HEK293 (cell line): Measurements from ENCODE around the gene SLC26A11.
A peak's percentile ranks its signal among the peaks of the same experiment; 100 is the strongest.

Experiments
- CTCF ChIA-PET: fragments of 350-600 bp; formaldehyde crosslinking; extraction: SDS; loops from one replicate; lab custom pipeline; 2021; ENCODE audit warnings: antibody characterized with exemption; lab: Yijun Ruan, JAX
- POLR2A ChIA-PET: fragments of 300-600 bp; formaldehyde crosslinking; extraction: SDS; loops from one replicate; lab custom pipeline; 2020; ENCODE audit warnings: antibody characterized with exemption, inconsistent platforms; lab: Yijun Ruan, JAX
- H3K27ac ChIP-seq: fragments of 200-500 bp; sonication (Bioruptor generic); 2 replicates; pipeline ENCODE4 v1.5.1; 2014; ENCODE audit warnings: low read depth, low read length, control low read depth, inconsistent platforms; ENCODE audit errors: extremely low read depth
- H3K36me3 ChIP-seq, 2 experiments: fragments of 200-500 bp in 1 of 2; sonication (Bioruptor generic) in 1 of 2; 1 replicate in 1 of 2; 2 replicates in 1 of 2; pipeline ENCODE4 v1.5.1; 2014 to 2017; ENCODE audit warnings: inconsistent platforms in 2 of 2, low read length in 2 of 2; ENCODE audit not compliant: control insufficient read depth in 2 of 2, insufficient read depth in 1 of 2
- H3K4me1 ChIP-seq: fragments of 200-500 bp; sonication (Bioruptor generic); 2 replicates; pipeline ENCODE4 v1.5.1; 2014; ENCODE audit warnings: mild to moderate bottlenecking, low read length, inconsistent platforms; ENCODE audit not compliant: control insufficient read depth, insufficient read depth
- H3K4me3 ChIP-seq: 2 replicates; pipeline ENCODE4 v1.5.1; 2011; ENCODE audit warnings: low read depth, mild to moderate bottlenecking, control low read depth, low read length, moderate library complexity
- H3K9me3 ChIP-seq: fragments of 200-500 bp; sonication (Bioruptor generic); 2 replicates; pipeline ENCODE4 v1.5.1; 2014; ENCODE audit warnings: low read depth, low read length, inconsistent platforms; ENCODE audit not compliant: control insufficient read depth, insufficient read depth
- ELK4 ChIP-seq: IDR thresholded peaks from 2 replicates; pipeline ENCODE4 v1.6.1; 2011; ENCODE audit warnings: mild to moderate bottlenecking, low read depth, low read length, borderline replicate concordance
- GFI1B ChIP-seq: fragments of 450-650 bp; formaldehyde crosslinking; IDR thresholded peaks from 2 replicates; pipeline ENCODE4 v1.5.1; 2016; ENCODE audit warnings: missing biosample characterization, missing genetic modification characterization
- HOXC10 ChIP-seq: sonication (generic); formaldehyde crosslinking; IDR thresholded peaks from 2 replicates; pipeline ENCODE4 v1.8.1; 2023; ENCODE audit warnings: mild to moderate bottlenecking, missing genetic modification reagents
- KLF1 ChIP-seq: fragments of 450-650 bp; formaldehyde crosslinking; IDR thresholded peaks from 2 replicates; pipeline ENCODE4 v1.5.1; 2016; ENCODE audit warnings: missing biosample characterization, missing genetic modification characterization
- KLF17 ChIP-seq: fragments of 450-650 bp; formaldehyde crosslinking; IDR thresholded peaks from 2 replicates; pipeline ENCODE4 v1.5.1; 2016; ENCODE audit warnings: missing biosample characterization, missing genetic modification characterization
- PATZ1 ChIP-seq: fragments of 450-650 bp; formaldehyde crosslinking; IDR thresholded peaks from 2 replicates; pipeline ENCODE4 v1.5.1; 2016; ENCODE audit warnings: missing biosample characterization, missing genetic modification characterization
- SCRT2 ChIP-seq: fragments of 450-650 bp; formaldehyde crosslinking; IDR thresholded peaks from 2 replicates; pipeline ENCODE4 v1.5.1; 2016; ENCODE audit warnings: missing biosample characterization, missing genetic modification characterization
- YY2 ChIP-seq: fragments of 450-650 bp; formaldehyde crosslinking; IDR thresholded peaks from 2 replicates; pipeline ENCODE4 v1.5.1; 2016; ENCODE audit warnings: missing biosample characterization, missing genetic modification characterization
- ZBTB48 ChIP-seq: fragments of 450-650 bp; formaldehyde crosslinking; IDR thresholded peaks from 2 replicates; pipeline ENCODE4 v1.5.1; 2016; ENCODE audit warnings: missing biosample characterization, missing genetic modification characterization
- ZBTB7A ChIP-seq: fragments of 450-650 bp; formaldehyde crosslinking; IDR thresholded peaks from 2 replicates; pipeline ENCODE4 v1.5.1; 2016; ENCODE audit warnings: low read depth, missing biosample characterization, missing genetic modification characterization
- ZFP37 ChIP-seq: fragments of 450-650 bp; formaldehyde crosslinking; IDR thresholded peaks from 2 replicates; pipeline ENCODE4 v1.5.1; 2016; ENCODE audit warnings: missing biosample characterization, missing genetic modification characterization
- ZNF248 ChIP-seq: fragments of 450-650 bp; formaldehyde crosslinking; IDR thresholded peaks from 2 replicates; pipeline ENCODE4 v1.5.1; 2017; ENCODE audit warnings: missing biosample characterization, missing genetic modification characterization
- ZNF341 ChIP-seq: fragments of 450-650 bp; formaldehyde crosslinking; IDR thresholded peaks from 2 replicates; pipeline ENCODE4; 2016; ENCODE audit warnings: low read depth, missing biosample characterization, missing genetic modification characterization
- ZNF449 ChIP-seq: fragments of 450-650 bp; formaldehyde crosslinking; IDR thresholded peaks from 2 replicates; pipeline ENCODE4 v1.5.1; 2017; ENCODE audit warnings: missing biosample characterization, mild to moderate bottlenecking, missing genetic modification characterization, moderate library complexity
- ZNF664 ChIP-seq: fragments of 450-650 bp; formaldehyde crosslinking; IDR thresholded peaks from 2 replicates; pipeline ENCODE4 v1.5.1; 2016; ENCODE audit warnings: missing biosample characterization, missing genetic modification characterization
- ZNF670 ChIP-seq: fragments of 450-650 bp; formaldehyde crosslinking; IDR thresholded peaks from 2 replicates; pipeline ENCODE4 v1.5.1; 2016; ENCODE audit warnings: missing biosample characterization, missing genetic modification characterization, low read depth
- ZNF692 ChIP-seq: fragments of 450-650 bp; formaldehyde crosslinking; IDR thresholded peaks from 2 replicates; pipeline ENCODE4 v1.5.1; 2016; ENCODE audit warnings: missing biosample characterization, missing genetic modification characterization
- ZNF76 ChIP-seq: fragments of 450-650 bp; formaldehyde crosslinking; IDR thresholded peaks from 2 replicates; pipeline ENCODE4; 2016; ENCODE audit warnings: low read depth, missing biosample characterization, missing genetic modification characterization, borderline replicate concordance
- ZXDB ChIP-seq: fragments of 450-650 bp; formaldehyde crosslinking; IDR thresholded peaks from 2 replicates; pipeline ENCODE4 v1.5.1; 2016; ENCODE audit warnings: missing biosample characterization, missing genetic modification characterization
- TF ChIP-seq, protein P1 (sequence below): fragments of 450-650 bp; formaldehyde crosslinking; IDR thresholded peaks from 2 replicates; pipeline ENCODE4 v1.5.1; 2016; ENCODE audit warnings: missing biosample characterization, missing genetic modification characterization

Gene SLC26A11

DNA sequence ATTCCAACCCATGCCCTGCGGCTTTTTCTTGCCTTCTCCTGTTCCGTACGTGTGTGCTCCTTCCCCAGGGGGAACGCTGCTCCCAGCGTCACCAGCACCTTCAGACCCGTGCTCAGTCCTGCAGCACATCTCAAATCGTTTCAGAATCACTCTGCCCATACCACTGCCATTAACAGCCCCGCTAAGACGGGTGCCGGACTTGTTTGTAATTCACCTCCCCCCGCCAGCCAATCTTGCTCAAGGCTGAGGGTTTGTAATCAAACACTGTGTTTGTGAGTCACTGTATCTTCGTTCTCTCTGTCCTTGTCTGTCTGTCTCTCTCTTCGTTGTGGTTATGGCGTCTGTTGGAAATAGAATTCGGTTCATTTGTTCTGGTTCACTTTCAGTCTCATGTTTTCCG is 33.1 kb upstream of the SLC26A11 start:
- ChIA-PET CTCF (interaction anchor here (1.0 kb wide), 1 partner anchor 10 kb away, joined by 5 read pairs; no protein-coding TSS in a partner anchor), POLR2A (no interaction called here)
- Histone ChIP-seq H3K4me3 (no peak overlapping the region), H3K9me3 (no peaks in the 10 kb centered on the region), H3K36me3 (no peaks in the 10 kb centered on the region)
- TF ChIP-seq GFI1B (tag by site-specific recombination) (no peak), HOXC10 (CRISPR knock-in tag) (no peak), ZNF449 (no peak), ZNF664 (tag by site-specific recombination) (no peak), YY2 (tag by site-specific recombination) (no peak), ZNF341 (tag by site-specific recombination) (no peak), ZBTB7A (tag by site-specific recombination) (no peak), KLF1 (tag by site-specific recombination) (no peak), ZFP37 (tag by site-specific recombination) (no peak), KLF17 (tag by site-specific recombination) (no peak), ELK4 (no peak), SCRT2 (tag by site-specific recombination) (no peak), ZXDB (no peak)
- TF ChIP-seq, all 188 proteins: peak for 0
- Histone ChIP-seq H3K27ac (no peak overlapping the region), H3K4me1 (no peaks in the 10 kb centered on the region)

GRCh38 chr17:80187515-80187941 is 32.7 kb upstream of the SLC26A11 start:
- Histone ChIP-seq H3K27ac (no peak overlapping the region), H3K36me3 (no peaks in the 10 kb centered on the region), H3K4me1 (no peaks in the 10 kb centered on the region), H3K9me3 (no peaks in the 10 kb centered on the region), H3K4me3 (no peak overlapping the region)
- CTCF ChIA-PET: interaction anchor here (1.0 kb wide), 1 partner anchor 9 kb away, joined by 5 read pairs; no protein-coding TSS in a partner anchor
- POLR2A ChIA-PET: no interaction called here
- TF ChIP-seq ZNF76 (no peak), ZNF248 (tag by site-specific recombination) (no peak), KLF1 (tag by site-specific recombination) (peak; percentile 32; the same call in 1 of the 2 replicates)

DNA sequence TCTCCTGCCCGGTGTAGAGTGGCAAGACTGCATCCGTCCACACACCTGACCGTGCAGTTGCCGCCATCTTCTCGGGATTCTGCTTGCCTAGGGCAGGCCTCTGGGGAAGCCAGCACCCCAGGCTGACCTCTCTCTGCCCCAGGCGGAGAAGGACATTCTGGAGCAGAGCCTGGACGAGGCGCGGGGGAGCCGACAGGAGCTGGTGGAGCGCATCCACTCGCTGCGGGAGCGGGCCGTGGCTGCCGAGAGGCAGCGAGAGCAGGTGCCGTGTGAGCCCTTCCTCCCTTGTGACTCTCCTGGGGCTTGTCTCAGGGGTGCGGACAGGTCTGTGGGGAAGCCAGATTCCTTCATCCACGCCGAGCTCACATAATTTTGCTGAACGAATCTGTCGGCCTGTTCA is 30.6 kb upstream of the SLC26A11 start:
- TF ChIP-seq, protein P1, sequence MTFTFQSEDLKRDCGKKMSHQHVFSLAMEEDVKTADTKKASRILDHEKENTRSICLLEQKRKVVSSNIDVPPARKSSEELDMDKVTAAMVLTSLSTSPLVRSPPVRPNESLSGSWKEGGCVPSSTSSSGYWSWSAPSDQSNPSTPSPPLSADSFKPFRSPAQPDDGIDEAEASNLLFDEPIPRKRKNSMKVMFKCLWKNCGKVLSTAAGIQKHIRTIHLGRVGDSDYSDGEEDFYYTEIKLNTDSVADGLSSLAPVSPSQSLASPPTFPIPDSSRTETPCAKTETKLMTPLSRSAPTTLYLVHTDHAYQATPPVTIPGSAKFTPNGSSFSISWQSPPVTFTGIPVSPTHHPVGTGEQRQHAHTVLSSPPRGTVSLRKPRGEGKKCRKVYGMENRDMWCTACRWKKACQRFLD (tag by site-specific recombination): no peak
- TF ChIP-seq ZBTB48 (tag by site-specific recombination) (no peak), ZNF670 (no peak), ZNF692 (no peak), PATZ1 (tag by site-specific recombination) (no peak)
- no peaks in the 10 kb centered on the region for H3K36me3 ChIP-seq
- ChIA-PET CTCF (interaction anchor here (0.9 to 1.4 kb wide), 2 partner anchors 107 to 172 kb away, joined by 3 read pairs; no protein-coding TSS in a partner anchor), POLR2A (no interaction called here)
- H3K9me3 ChIP-seq: no peaks in the 10 kb centered on the region
- H3K4me1 ChIP-seq: no peaks in the 10 kb centered on the region
- H3K4me3 ChIP-seq: no peak overlapping the region
- H3K27ac ChIP-seq: no peak overlapping the region
